CD14-positive monocyte (primary cell): ENCODE data around the gene SH2D4B. TPM values are rescaled to one million over a fixed set of nuclear protein-coding genes. Genes with fewer than 3 reads are reported as not detected.
A peak's percentile ranks its signal among the peaks of the same experiment; 100 is the strongest.

Experiments used
- DNase-seq, 3 donors: peaks; one replicate each; pipeline ENCODE4 v3.0.0-alpha.2; 2011 to 2022
- H2AFZ ChIP-seq: 2 replicates; pipeline ENCODE4 v1.6.0; 2012; ENCODE audit warnings: mild to moderate bottlenecking, low read depth, low read length, inconsistent platforms; ENCODE audit not compliant: insufficient read depth, poor library complexity, severe bottlenecking
- H3K27ac ChIP-seq, 2 donors: 1 replicate in 1 of 2; 2 replicates in 1 of 2; pipeline ENCODE4 v1.5.1; 2012 to 2013; ENCODE audit warnings: low read length in 2 of 2, control low read depth in 1 of 2, inconsistent platforms in 1 of 2, low read depth in 1 of 2, mild to moderate bottlenecking in 1 of 2
- H3K27me3 ChIP-seq, 2 donors: one replicate each; pipeline versions ENCODE4 v1.6.0 to v1.6.1; 2011 to 2013; ENCODE audit warnings: low read length in 2 of 2; ENCODE audit not compliant: control insufficient read depth in 2 of 2, insufficient read depth in 2 of 2
- H3K36me3 ChIP-seq, 2 donors: replicated peaks in 1 of 2; 1 replicate in 1 of 2; 2 replicates in 1 of 2; pipeline versions ENCODE4 v1.5.1 to v1.6.1; 2012 to 2013; ENCODE audit warnings: low read length in 2 of 2, control low read depth in 1 of 2, inconsistent platforms in 1 of 2, mild to moderate bottlenecking in 1 of 2; ENCODE audit not compliant: insufficient read depth in 2 of 2, control insufficient read depth in 1 of 2
- H3K4me1 ChIP-seq, 2 donors: 1 replicate in 1 of 2; 2 replicates in 1 of 2; pipeline versions ENCODE4 v1.5.1 to v1.6.1; 2012 to 2013; ENCODE audit warnings: low read length in 2 of 2, control low read depth in 1 of 2, inconsistent platforms in 1 of 2, mild to moderate bottlenecking in 1 of 2, moderate library complexity in 1 of 2; ENCODE audit not compliant: insufficient read depth in 2 of 2, control insufficient read depth in 1 of 2
- H3K4me2 ChIP-seq: replicated peaks from 2 replicates; pipeline ENCODE3; 2012; ENCODE audit warnings: low read length, moderate library complexity, mild to moderate bottlenecking; ENCODE audit not compliant: poor library complexity, severe bottlenecking; ENCODE audit errors: extremely low read depth
- H3K4me3 ChIP-seq, 3 experiments: fragments of 200-600 bp in 1 of 3; sonication (generic) in 1 of 3; replicated peaks in 1 of 3; 1 replicate in 2 of 3; 2 replicates in 1 of 3; pipeline ENCODE4 v1.5.1; 2011 to 2013; ENCODE audit warnings: low read length in 3 of 3, mild to moderate bottlenecking in 3 of 3, control low read depth in 2 of 3, low read depth in 2 of 3, inconsistent platforms in 1 of 3, moderate library complexity in 1 of 3
- H3K79me2 ChIP-seq: 2 replicates; pipeline ENCODE4 v1.6.0; 2012; ENCODE audit warnings: mild to moderate bottlenecking, control low read depth, inconsistent platforms, low read length, moderate library complexity; ENCODE audit not compliant: insufficient read depth
- H3K9ac ChIP-seq: 2 replicates; pipeline ENCODE4 v1.6.0; 2017; ENCODE audit warnings: low read length, mild to moderate bottlenecking; ENCODE audit not compliant: insufficient read depth, poor library complexity, severe bottlenecking
- H3K9me3 ChIP-seq, 2 donors: replicated peaks in 1 of 2; 1 replicate in 1 of 2; 2 replicates in 1 of 2; pipeline versions ENCODE4 v1.5.1 to v1.6.1; 2012 to 2013; ENCODE audit warnings: low read length in 2 of 2, control low read depth in 1 of 2; ENCODE audit not compliant: control insufficient read depth in 1 of 2, insufficient read depth in 1 of 2
- H4K20me1 ChIP-seq: 2 replicates; pipeline ENCODE4 v1.6.0; 2012; ENCODE audit warnings: mild to moderate bottlenecking, low read length, control low read depth, moderate library complexity; ENCODE audit not compliant: insufficient read depth
- H3K27ac Mint-ChIP-seq, 7 donors: one replicate each; pipeline ENCODE4 v1.8.0; 2020; ENCODE audit warnings: mild to moderate bottlenecking in 7 of 7, mixed read lengths in 7 of 7, moderate library complexity in 6 of 7, inconsistent platforms in 2 of 7
- H3K27me3 Mint-ChIP-seq, 3 donors: one replicate each; pipeline ENCODE4 v1.8.0; 2021 to 2022; ENCODE audit warnings: low read depth in 3 of 3, mild to moderate bottlenecking in 3 of 3, mixed read lengths in 3 of 3, moderate library complexity in 3 of 3, inconsistent platforms in 1 of 3
- H3K36me3 Mint-ChIP-seq, 2 donors: one replicate each; pipeline ENCODE4 v1.8.0; 2020; ENCODE audit warnings: mixed read lengths in 2 of 2, inconsistent platforms in 1 of 2, mild to moderate bottlenecking in 1 of 2
- H3K4me1 Mint-ChIP-seq: one replicate; pipeline ENCODE4 v1.8.0; 2020; ENCODE audit warnings: mild to moderate bottlenecking, mixed read lengths
- H3K4me3 Mint-ChIP-seq, 2 donors: one replicate each; pipeline ENCODE4 v1.8.0; 2020; ENCODE audit warnings: mild to moderate bottlenecking in 2 of 2, mixed read lengths in 2 of 2, moderate library complexity in 1 of 2
- H3K9me3 Mint-ChIP-seq, 7 donors: one replicate each; pipeline ENCODE4 v1.8.0; 2020 to 2022; ENCODE audit warnings: mixed read lengths in 7 of 7, mild to moderate bottlenecking in 6 of 7, moderate library complexity in 6 of 7, inconsistent platforms in 2 of 7
- WGBS: methylation state at CpG from one replicate; pipeline ENCODE4 v1.1.5; 2013; ENCODE audit warnings: missing lambda C conversion rate; ENCODE audit not compliant: insufficient coverage; 5-methylcytosine and 5-hydroxymethylcytosine counted together
- intact Hi-C, 2 donors: fragments of 100-400 bp; cut with micrococcal nuclease; formaldehyde crosslinking; loops; one replicate each; pipeline versions ENCODE4 v1.15.0 to v1.15.1; 2023
- polyA plus RNA-seq, 3 donors: library from polyadenylated mRNA; depleted of rRNA in 1 of 3; unstranded in 2 of 3; stranded (reverse) in 1 of 3; fragments of 300-500 nt in 2 of 3; fragments of >200 nt in 1 of 3; fragmentation: Illumina TruSeq in 2 of 3; gene quantifications; 1 replicate in 2 of 3; 2 replicates in 1 of 3; pipeline ENCODE4 v1.2.3, GENCODE V29; 2012 to 2021
- TF ChIP-seq, protein P1 (sequence below): fragments of 200-600 bp; IDR thresholded peaks from one replicate; pipeline ENCODE4 v1.8.0; 2022; ENCODE audit warnings: antibody characterized with exemption, mild to moderate bottlenecking

SH2D4B gene
- polyA plus RNA-seq, 3 donors = 0.01 TPM; not detected in 2

DNA sequence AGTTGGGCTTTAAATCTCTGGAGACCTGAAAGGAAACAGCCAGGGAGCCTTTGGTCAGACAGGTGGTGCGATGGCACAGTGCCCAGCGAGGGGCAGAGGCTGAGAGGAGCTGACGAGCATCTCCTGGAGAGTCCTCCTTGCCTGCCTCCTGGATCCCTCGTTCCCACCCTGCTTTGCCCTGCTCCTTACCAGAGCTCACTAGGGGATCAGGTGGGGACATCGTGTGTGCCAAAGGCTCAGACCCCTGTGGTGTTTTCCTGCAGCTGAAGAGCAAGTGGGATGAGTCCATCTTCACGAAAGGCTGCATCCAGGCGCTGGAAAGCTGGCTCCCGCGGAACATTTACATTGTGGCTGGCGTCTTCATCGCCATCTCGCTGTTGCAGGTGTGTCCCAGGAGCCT, 21.8 kb upstream of the SH2D4B start:
- TF ChIP-seq, protein P1, sequence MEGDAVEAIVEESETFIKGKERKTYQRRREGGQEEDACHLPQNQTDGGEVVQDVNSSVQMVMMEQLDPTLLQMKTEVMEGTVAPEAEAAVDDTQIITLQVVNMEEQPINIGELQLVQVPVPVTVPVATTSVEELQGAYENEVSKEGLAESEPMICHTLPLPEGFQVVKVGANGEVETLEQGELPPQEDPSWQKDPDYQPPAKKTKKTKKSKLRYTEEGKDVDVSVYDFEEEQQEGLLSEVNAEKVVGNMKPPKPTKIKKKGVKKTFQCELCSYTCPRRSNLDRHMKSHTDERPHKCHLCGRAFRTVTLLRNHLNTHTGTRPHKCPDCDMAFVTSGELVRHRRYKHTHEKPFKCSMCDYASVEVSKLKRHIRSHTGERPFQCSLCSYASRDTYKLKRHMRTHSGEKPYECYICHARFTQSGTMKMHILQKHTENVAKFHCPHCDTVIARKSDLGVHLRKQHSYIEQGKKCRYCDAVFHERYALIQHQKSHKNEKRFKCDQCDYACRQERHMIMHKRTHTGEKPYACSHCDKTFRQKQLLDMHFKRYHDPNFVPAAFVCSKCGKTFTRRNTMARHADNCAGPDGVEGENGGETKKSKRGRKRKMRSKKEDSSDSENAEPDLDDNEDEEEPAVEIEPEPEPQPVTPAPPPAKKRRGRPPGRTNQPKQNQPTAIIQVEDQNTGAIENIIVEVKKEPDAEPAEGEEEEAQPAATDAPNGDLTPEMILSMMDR = no peak
- Histone ChIP-seq H2AFZ (no peak overlapping the region), H3K79me2 (peaks cover 40% of the 10 kb centered on the region), H4K20me1 (peaks cover 100% of the 10 kb centered on the region), H3K4me3 (no peak overlapping the region), H3K36me3 (peaks cover 99 to 100% of the 10 kb centered on the region in 2 donors), H3K4me2 (no peak overlapping the region), H3K9me3 (no peaks in the 10 kb centered on the region), H3K4me1 (peaks cover 0 to 10% of the 10 kb centered on the region in 2 donors), H3K27me3 (no peaks in the 10 kb centered on the region), H3K9ac (no peak overlapping the region), H3K27ac (peak overlapping the region in 1 of 2 donors; percentile 34)
- H3K27ac Mint-ChIP-seq = peak overlapping the region in 2 of 7 donors; percentile 25 to 41
- H3K9me3 Mint-ChIP-seq = peaks cover 0 to 3% (median 0%) of the 10 kb centered on the region in 7 donors
- H3K27me3 Mint-ChIP-seq = no peaks in the 10 kb centered on the region
- intact Hi-C loops = no loop called here
- H3K36me3 Mint-ChIP-seq = peaks cover 95 to 100% of the 10 kb centered on the region in 2 donors
- H3K4me1 Mint-ChIP-seq = peaks cover 26% of the 10 kb centered on the region
- 92% methylated on average over 12 of the region's 12 CpGs for WGBS
- DNase-seq = no peak
- H3K4me3 Mint-ChIP-seq = no peak overlapping the region

DNA sequence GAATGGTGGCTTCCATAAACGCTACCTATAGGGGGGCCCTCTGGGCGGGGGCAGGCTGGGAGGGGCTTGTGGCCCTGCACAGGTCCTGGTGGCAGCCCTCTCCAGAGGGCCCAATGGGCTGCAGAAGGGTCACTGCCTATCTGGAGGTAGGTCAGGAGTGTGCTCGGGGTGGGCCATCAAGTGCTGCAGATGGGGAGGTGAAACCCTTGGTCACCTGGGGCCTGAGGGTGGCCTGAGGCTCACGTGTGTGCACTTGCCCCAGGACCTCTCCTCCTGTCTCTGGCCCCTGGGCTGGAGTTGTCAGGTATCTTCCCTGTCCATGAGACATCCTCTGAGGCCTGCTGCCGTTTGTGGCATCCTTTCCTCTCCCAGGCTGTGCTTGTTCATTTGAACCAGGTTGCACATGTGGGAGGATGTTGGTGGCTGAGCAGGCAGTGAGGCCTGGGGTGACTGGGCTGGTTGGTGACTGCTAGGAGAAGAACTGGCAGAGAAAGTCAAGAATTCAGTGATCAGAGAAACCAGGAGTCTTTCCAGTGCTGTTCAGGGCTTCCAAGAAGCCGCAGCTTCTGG, 21.1 kb upstream of the SH2D4B start:
- Mint-ChIP-seq H3K4me3 (no peak overlapping the region), H3K4me1 (peaks cover 26% of the 10 kb centered on the region), H3K36me3 (peaks cover 93 to 100% of the 10 kb centered on the region in 2 donors), H3K27me3 (no peaks in the 10 kb centered on the region), H3K27ac (peak overlapping the region in 4 of 7 donors; percentile 9 to 79 (median 26)), H3K9me3 (peaks cover 0 to 3% (median 0%) of the 10 kb centered on the region in 7 donors)
- Histone ChIP-seq H3K27me3 (no peaks in the 10 kb centered on the region), H3K9me3 (no peaks in the 10 kb centered on the region), H3K27ac (peak overlapping the region in 1 of 2 donors; percentile 55), H3K79me2 (peaks cover 34% of the 10 kb centered on the region), H3K9ac (no peak overlapping the region), H3K4me2 (no peak overlapping the region), H3K4me1 (peaks cover 0 to 10% of the 10 kb centered on the region in 2 donors), H2AFZ (no peak overlapping the region), H3K36me3 (peaks cover 97 to 100% of the 10 kb centered on the region in 2 donors), H4K20me1 (peaks cover 100% of the 10 kb centered on the region), H3K4me3 (no peak overlapping the region)
- no peak for DNase-seq
- TF ChIP-seq, protein P1 = no peak
- 97% methylated on average over 5 of the region's 6 CpGs for WGBS
- intact Hi-C loops = no loop called here
